Activated CD4-positive, alpha-beta T cell treated with anti-CD3 and anti-CD28 coated beads, Interleukin-2, amount 10 ng/mL, durations not matched to agents 24 days and 14 days (primary cell): ENCODE measurements around the gene NACA. TPM values are rescaled to one million over a fixed set of nuclear protein-coding genes. Genes with fewer than 3 reads are reported as not detected.
"Not testable (repeated sequence)": the region's sequence is repeated elsewhere in the genome, so short reads cannot be mapped to it uniquely, and the experiment has no call there.

Source experiments
- DNase-seq: peaks from one replicate; pipeline ENCODE4 v3.0.0; 2022
- H3K27ac Mint-ChIP-seq: one replicate; pipeline ENCODE4 v1.8.0; 2022; ENCODE audit warnings: mild to moderate bottlenecking, mixed read lengths
- H3K27me3 Mint-ChIP-seq: one replicate; pipeline ENCODE4 v1.8.0; 2022; ENCODE audit warnings: mixed read lengths
- H3K36me3 Mint-ChIP-seq: one replicate; pipeline ENCODE4 v1.8.0; 2022; ENCODE audit warnings: low read depth, mild to moderate bottlenecking, mixed read lengths
- H3K4me1 Mint-ChIP-seq: one replicate; pipeline ENCODE4 v1.8.0; 2021; ENCODE audit warnings: mixed read lengths
- H3K4me3 Mint-ChIP-seq: one replicate; pipeline ENCODE4 v1.8.0; 2022; ENCODE audit warnings: mild to moderate bottlenecking, moderate library complexity, mixed read lengths
- H3K9me3 Mint-ChIP-seq: one replicate; pipeline ENCODE4 v1.8.0; 2021; ENCODE audit warnings: mixed read lengths
- intact Hi-C: fragments of 100-400 bp; cut with micrococcal nuclease; formaldehyde crosslinking; loops from one replicate; pipeline ENCODE4 v1.15.1; 2023
- total RNA-seq: library from RNA; stranded (reverse); gene quantifications from 2 replicates; pipeline ENCODE4 v1.2.3, GENCODE V29; 2022

Gene NACA
- total RNA-seq, 1 donor from 2014 or later, result 1,057 TPM

DNA sequence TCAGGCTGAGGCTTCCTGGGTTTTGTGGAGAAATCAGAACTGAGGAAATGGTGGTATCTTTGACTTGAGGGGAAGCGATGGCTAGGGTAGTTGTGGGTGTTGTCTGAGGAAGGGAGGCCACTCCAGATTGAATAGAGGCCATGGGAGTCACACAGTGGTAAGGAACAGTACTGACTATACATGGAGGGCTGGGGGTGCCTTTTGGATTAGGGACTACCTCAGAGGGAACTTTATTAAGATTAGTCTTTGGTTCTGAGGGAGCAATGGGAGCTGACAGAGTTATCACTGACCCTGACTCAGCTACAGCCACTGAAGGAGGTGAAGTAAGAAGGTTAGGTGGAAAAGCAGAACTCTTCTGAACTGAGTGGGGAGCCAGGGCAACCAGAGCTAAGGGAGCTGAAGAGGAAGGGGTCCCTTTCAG, 4.4 kb downstream of the NACA start:
- Mint-ChIP-seq H3K4me3 (peak overlapping the region; percentile 99), H3K4me1 (peaks cover 71% of the 10 kb centered on the region), H3K27ac (peak overlapping the region; percentile 72), H3K36me3 (peaks cover 85% of the 10 kb centered on the region), H3K9me3 (no peaks in the 10 kb centered on the region), H3K27me3 (no peaks in the 10 kb centered on the region)
- intact Hi-C loops, result no loop called here
- DNase-seq, result no peak

DNA sequence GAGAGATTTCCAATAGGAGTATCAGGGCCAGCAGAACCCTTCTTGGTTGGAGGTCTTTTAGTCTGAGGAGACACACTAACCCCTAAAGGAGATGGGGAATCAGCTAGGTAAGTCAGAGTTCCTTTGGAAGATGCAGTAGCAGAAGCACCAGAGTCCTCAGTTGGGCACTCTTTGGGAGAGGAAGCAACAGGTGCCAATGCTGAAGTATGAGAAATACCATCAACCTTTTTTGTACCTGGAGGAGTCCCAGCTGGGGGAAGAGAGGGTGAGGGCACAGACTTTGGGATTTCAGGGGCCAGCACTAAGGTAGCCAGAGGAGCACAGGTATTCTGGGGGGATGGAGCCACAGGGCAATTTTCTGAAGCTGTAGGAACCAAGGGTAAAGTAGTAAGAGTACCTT, 6.0 kb downstream of the NACA start:
- intact Hi-C loops, result no loop called here
- Mint-ChIP-seq H3K9me3 (no peaks in the 10 kb centered on the region), H3K27me3 (no peaks in the 10 kb centered on the region), H3K36me3 (peaks cover 85% of the 10 kb centered on the region), H3K4me3 (peak overlapping the region; percentile 6), H3K4me1 (peaks cover 74% of the 10 kb centered on the region), H3K27ac (peak overlapping the region; percentile 72)
- no peak for DNase-seq

DNA sequence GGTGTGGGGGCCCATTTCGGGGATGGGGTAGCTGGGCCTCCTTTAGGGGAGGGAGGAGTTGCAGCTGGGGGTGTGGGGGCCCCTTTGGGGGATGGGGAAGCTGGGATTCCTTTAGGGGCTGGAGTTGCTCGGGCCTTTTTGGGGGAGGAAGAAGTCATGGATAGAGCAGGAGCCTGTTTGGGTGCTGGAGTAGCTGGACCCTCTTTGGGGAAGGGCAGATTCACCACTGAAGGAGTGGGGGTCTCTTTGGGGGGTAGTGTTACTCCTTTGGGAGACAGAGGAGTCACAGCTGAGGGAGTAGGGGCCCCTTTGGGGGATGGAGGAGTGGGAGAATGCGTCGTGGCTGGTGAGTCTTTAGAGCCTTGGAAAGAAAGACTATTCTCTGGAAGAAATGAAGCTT, 6.5 kb downstream of the NACA start:
- peak overlapping the region; percentile 6 for H3K4me3 Mint-ChIP-seq
- no peaks in the 10 kb centered on the region for H3K27me3 Mint-ChIP-seq
- H3K4me1 Mint-ChIP-seq, result peaks cover 71% of the 10 kb centered on the region
- no peak for DNase-seq
- intact Hi-C loops, result no loop called here
- H3K27ac Mint-ChIP-seq, result peak overlapping the region; percentile 72
- H3K9me3 Mint-ChIP-seq, result no peaks in the 10 kb centered on the region
- peaks cover 85% of the 10 kb centered on the region for H3K36me3 Mint-ChIP-seq

DNA sequence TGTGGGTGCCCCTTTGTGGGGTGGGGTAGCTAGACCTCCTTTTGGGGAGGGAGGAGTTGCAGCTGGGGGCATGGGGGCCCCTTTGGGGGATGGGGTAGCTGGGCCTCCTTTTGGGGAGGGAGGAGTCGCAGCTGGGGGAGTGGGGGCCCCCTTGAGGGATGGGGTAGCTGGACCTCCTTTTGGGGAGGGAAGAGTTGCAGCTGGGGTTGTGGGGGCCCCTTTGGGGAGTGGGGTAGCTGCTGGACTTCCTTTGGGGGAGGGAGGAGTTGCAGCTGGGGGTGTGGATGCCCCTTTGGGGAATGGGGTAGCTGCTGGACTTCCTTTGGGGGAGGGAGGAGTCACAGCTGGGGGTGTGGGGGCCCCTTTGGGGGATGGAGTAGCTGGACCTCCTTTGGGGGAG, 7.0 kb downstream of the NACA start:
- H3K36me3 Mint-ChIP-seq, result peaks cover 86% of the 10 kb centered on the region
- H3K9me3 Mint-ChIP-seq, result no peaks in the 10 kb centered on the region
- no peaks in the 10 kb centered on the region for H3K27me3 Mint-ChIP-seq
- intact Hi-C loops, result no loop called here
- DNase-seq, result no peak
- H3K4me3 Mint-ChIP-seq, result no peak overlapping the region
- H3K27ac Mint-ChIP-seq, result no peak overlapping the region
- H3K4me1 Mint-ChIP-seq, result peaks cover 68% of the 10 kb centered on the region

DNA sequence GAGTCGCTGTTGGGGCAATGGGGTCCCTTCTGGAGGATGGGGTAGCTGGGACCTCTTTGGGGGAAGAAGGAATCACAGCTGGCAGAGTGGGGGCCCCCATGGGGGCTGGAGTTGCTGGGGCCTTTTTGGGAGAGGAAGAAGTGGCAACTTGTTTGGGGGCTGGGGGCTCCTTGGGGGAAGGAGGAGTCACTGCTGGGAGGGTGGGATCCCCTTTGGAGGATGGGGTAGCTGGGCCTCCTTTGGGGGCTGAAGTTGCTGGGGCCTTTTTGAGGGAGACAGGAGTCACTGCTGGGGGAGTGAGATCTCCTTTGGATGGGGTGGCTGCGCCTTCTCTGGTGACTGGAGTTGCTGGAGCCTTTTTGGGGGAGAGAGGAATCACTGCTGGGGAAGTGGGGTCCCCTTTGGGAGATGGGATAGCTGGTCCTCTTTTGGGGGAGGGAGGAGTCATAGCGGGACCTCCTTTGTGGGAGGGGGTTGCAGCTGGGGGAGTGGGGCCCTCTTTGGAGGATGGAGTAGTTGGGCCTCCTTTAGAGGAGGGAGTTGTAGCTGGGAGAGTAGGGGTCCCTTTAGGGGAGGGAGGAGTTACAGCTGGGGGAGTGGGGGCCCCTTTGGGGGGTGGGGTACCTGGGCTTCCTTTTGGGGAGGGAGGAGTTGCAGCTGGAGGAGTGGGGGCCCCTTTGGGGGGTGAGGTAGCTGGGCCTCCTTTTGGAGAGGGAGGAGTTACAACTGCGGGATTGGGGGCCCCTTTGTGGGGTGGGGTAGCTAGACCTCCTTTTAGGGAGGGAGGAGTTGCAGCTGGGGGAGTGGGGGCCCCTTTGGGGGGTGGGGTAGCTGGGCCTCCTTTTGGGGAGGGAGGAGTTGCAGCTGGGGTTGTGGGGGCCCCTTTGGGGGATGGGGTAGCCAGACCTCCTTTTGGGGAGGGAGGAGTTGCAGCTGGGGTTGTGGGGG, 7.9 kb downstream of the NACA start:
- Mint-ChIP-seq H3K36me3 (peaks cover 86% of the 10 kb centered on the region), H3K4me1 (peaks cover 65% of the 10 kb centered on the region), H3K27ac (peak overlapping the region; percentile 81)

DNA sequence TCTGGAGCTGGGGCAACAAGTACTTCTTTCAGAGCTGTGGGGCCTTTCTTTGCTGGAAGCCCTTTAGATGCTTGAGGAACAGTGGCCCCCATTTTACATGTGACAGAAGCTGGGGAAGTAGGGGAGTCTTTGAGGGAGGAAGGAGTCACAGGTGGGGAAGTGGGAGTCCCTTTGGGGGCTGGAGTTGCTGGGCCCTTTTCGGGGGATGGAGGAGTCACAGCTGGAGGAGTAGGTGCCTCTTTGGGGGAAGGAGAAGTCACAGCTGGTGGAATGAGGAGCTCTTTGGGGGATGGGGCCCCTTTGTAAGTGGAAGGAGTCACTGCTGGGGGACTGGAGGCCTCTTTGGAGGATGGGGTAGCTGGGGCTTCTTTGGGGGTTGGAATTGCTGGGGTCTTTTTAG, 8.6 kb downstream of the NACA start:
- Mint-ChIP-seq H3K4me3 (peak overlapping the region; percentile 39), H3K36me3 (peaks cover 83% of the 10 kb centered on the region), H3K4me1 (peaks cover 57% of the 10 kb centered on the region), H3K9me3 (no peaks in the 10 kb centered on the region), H3K27ac (peak overlapping the region; percentile 81), H3K27me3 (no peaks in the 10 kb centered on the region)
- DNase-seq, result no peak
- intact Hi-C loops, result no loop called here

More for the DNA sequence above, 7.9 kb downstream of the NACA start:
- Mint-ChIP-seq H3K4me3 (no peak overlapping the region), H3K9me3 (no peaks in the 10 kb centered on the region), H3K27me3 (no peaks in the 10 kb centered on the region)
- no peak for DNase-seq
- intact Hi-C loops, result no loop called here

DNA sequence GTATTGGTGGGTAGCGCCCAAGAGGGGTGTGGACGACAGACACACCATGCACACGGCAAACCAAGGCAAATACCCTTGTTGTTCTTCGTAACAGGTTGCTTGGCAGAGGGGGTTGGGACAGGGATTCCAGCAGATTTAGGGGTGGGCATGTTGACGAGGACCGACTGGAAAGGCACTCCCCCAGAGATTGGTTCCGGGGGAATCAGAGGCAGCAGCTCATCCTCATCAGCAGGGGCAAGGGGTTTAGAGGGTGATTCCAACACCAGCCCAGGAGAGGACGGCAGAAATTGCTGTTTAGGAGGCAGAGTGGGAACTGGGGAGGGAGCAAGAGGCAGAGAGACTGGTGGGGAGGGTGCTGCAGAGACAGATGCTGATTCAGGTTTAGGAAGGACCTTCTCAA, 9.3 kb downstream of the NACA start:
- no peaks in the 10 kb centered on the region for H3K9me3 Mint-ChIP-seq
- intact Hi-C loops, result no loop called here
- peaks cover 51% of the 10 kb centered on the region for H3K4me1 Mint-ChIP-seq
- no peaks in the 10 kb centered on the region for H3K27me3 Mint-ChIP-seq
- peak overlapping the region; percentile 25 for H3K27ac Mint-ChIP-seq
- no peak overlapping the region for H3K4me3 Mint-ChIP-seq
- peaks cover 83% of the 10 kb centered on the region for H3K36me3 Mint-ChIP-seq
- DNase-seq, result no peak

DNA sequence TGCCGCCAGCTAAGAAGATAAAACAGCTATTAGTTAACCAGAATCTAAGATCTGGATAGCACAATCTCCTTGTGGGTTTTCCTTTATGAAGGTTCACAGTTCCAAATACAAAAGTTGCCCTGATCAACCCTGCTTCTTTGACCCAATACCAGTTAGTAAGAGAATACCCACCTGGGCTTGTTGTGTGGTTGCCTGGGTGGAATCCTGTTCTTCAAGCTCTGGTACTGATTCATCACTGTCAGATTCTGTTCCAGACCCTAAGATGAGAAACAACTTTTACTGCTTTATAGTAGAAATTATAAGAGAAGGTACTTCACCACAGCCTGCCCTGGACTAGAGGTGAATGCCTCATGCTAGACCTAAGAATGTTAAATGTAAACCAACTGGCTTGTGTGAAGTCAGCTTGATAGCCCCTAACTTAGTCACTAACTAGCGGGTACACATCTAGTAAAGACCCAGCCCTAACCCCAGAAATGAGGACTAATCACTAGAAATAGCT, 10.6 kb downstream of the NACA start:
- peaks cover 37% of the 10 kb centered on the region for H3K4me1 Mint-ChIP-seq

DNA sequence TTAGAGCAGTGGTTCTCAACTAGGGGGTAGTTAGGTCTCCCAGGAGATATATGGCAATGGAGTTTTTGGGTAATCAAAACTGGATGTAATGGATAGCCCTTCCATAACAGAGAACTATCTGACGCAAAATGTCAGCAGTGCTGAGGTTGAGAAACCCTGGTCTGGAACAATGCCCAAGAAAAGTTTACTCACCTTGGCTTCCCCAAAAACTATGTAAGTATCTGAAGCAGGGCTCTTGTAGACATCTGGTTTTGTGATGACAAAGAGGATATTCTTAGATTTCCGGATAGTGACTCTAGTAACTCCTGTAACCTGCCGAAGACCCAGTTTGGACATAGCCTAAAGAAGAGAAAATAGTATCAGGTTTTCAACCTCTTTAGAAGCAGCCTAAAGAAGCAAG, 11.8 kb downstream of the NACA start:
- DNase-seq, result no peak
- Mint-ChIP-seq H3K36me3 (peaks cover 61% of the 10 kb centered on the region), H3K27me3 (no peaks in the 10 kb centered on the region), H3K27ac (no peak overlapping the region), H3K4me1 (peaks cover 28% of the 10 kb centered on the region), H3K9me3 (no peaks in the 10 kb centered on the region), H3K4me3 (no peak overlapping the region)
- intact Hi-C loops, result no loop called here

More for the DNA sequence above, 10.6 kb downstream of the NACA start:
- H3K4me3 Mint-ChIP-seq, result no peak overlapping the region
- H3K27me3 Mint-ChIP-seq, result no peaks in the 10 kb centered on the region
- H3K27ac Mint-ChIP-seq, result no peak overlapping the region
- intact Hi-C loops, result no loop called here
- DNase-seq, result no peak
- no peaks in the 10 kb centered on the region for H3K9me3 Mint-ChIP-seq
- H3K36me3 Mint-ChIP-seq, result peaks cover 70% of the 10 kb centered on the region

DNA sequence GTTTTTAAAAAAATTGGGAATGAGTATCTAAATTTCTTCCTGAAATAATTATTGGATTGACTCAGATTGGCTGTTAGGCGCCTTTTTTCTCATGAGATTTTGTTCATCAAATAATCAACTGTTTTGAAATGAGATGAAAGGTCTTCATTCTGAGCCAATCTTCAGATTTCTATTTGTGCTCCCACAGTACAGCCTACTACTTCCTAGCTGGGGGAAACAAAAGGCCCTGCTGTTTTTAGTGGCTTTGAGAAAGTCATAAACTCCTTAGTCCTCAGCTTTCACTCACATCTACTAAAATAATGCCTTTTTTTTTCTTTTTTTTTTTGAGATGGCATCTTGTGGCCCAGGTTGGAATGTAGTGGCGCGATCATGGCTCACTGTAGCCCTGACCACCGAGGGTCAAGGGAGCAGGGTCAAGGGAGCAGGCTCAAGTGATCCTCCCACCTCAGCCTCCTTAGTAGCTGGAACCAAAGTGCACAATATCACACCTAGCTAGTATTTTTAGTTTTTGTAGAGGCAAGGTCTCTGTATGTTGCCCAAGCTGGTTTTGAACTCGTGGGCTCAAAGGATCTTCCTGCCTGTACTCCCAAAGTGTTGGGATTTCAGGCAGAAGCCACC, 15.2 kb downstream of the NACA start:
- H3K9me3 Mint-ChIP-seq, result no peaks in the 10 kb centered on the region
- H3K4me3 Mint-ChIP-seq, result no peak overlapping the region
- peaks cover 6% of the 10 kb centered on the region for H3K4me1 Mint-ChIP-seq
- intact Hi-C loops, result no loop called here
- no peaks in the 10 kb centered on the region for H3K27me3 Mint-ChIP-seq
- no peak for DNase-seq
- peaks cover 37% of the 10 kb centered on the region for H3K36me3 Mint-ChIP-seq
- peak overlapping the region; percentile 43 for H3K27ac Mint-ChIP-seq

DNA sequence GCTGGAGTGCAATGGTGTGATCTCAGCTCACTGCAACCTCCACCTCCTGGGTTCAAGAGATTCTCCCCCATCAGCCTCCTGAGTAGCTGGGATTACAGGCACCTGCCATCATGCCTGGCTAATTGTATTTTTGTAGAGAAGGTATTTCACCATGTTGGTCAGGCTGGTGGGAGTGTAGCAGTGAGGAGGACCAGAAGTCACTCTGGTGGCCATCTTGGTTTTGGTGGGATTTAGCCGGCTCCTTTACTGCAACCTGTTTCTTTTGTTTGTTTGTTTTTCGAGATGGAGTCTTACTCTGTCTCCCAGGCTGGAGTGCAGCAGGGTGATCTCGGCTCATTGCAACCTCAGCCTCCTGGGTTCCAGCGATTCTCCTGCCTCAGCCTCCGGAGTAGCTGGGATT, 20.6 kb downstream of the NACA start:
- DNase-seq, H3K36me3 Mint-ChIP-seq, intact Hi-C loops, H3K27me3 Mint-ChIP-seq, H3K4me1 Mint-ChIP-seq, H3K9me3 Mint-ChIP-seq, H3K4me3 Mint-ChIP-seq, H3K27ac Mint-ChIP-seq: not testable (repeated sequence)

DNA sequence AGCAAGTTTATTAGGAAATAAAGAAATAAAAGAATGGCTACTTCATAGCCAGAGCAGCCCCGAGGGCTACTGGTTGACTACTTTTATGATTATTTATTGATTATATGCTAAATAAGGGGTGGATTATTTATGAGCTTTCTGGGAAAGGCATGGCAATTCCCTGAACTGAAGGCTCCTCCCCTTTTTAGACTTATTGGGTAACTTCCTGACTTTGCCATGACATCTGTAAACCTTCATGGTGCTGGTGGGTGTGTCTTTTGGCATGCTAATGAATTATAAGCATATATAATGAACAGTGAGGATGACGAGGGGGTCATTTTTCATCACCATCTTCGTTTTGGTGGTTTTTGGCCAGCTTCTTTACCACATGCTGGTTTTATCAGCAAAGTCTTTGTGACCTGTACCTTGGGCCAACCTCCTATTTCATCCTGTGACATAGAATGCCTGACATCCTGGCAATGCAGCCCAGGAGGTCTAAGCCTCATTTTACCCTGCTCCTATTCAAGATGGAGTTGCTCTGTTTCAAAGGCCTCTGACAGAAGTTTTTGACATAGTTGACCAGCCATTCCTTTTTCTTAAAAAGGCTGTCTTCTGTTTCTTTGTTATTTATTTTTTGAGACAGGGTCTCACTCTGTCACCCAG, 26.0 kb downstream of the NACA start:
- H3K4me1 Mint-ChIP-seq, result peaks cover 4% of the 10 kb centered on the region
- no peak for DNase-seq
- H3K27ac Mint-ChIP-seq, result no peak overlapping the region
- no peaks in the 10 kb centered on the region for H3K9me3 Mint-ChIP-seq
- intact Hi-C loops, result no loop called here
- H3K36me3 Mint-ChIP-seq, result no peaks in the 10 kb centered on the region
- peaks cover 2% of the 10 kb centered on the region for H3K27me3 Mint-ChIP-seq
- H3K4me3 Mint-ChIP-seq, result no peak overlapping the region

DNA sequence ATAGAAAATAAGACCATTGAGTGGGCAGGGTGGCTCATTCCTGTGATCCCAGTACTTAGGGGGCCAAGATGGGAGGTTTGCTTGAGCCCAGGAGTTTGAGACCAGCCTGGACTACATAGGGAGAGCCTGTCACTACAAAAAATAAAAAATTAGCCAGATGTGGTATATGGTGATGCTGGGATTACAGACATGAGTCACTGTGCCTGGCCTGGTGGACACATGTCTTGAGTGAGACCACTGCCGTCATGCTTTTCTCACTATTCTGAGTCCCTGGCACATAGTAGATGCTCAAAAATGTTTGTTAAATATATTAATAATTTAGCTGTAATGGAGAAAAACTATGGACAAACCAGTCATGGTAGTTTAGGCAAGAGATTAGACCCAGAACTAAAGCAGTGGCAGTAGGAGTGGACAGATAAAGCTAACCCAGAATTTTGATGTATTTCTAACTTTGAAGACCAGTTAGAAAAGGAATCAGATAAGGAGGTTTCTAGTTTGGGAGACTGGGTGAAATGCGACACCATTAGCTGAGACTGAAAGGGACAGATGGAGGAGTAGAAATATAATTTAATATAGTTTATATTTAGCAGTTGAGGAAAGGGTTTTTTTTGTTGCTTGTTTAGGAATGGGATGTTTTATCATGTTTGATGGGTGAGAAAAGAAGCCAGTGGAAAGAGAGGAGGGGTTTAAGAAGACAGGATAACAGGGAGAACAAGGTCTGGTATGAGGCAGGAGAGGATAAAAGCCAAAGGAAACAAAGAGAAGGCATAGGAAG, 29.6 kb downstream of the NACA start:
- no peaks in the 10 kb centered on the region for H3K9me3 Mint-ChIP-seq
- no peak for DNase-seq
- H3K36me3 Mint-ChIP-seq, result no peaks in the 10 kb centered on the region
- H3K4me1 Mint-ChIP-seq, result no peaks in the 10 kb centered on the region
- H3K27me3 Mint-ChIP-seq, result no peaks in the 10 kb centered on the region
- no peak overlapping the region for H3K4me3 Mint-ChIP-seq
- peak overlapping the region; percentile 30 for H3K27ac Mint-ChIP-seq
- intact Hi-C loops, result no loop called here
